Adrenal gland (tissue), 5 donors: ENCODE results near the gene GYPB.

Source experiments
- POLR2A ChIP-seq, 2 donors: fragments of 450-650 bp; IDR thresholded peaks; one replicate each; pipeline ENCODE4 v1.6.1; 2017; ENCODE audit warnings: antibody characterized with exemption in 2 of 2, mild to moderate bottlenecking in 2 of 2, moderate library complexity in 1 of 2
- TF ChIP-seq, protein P1 (sequence below), 6 experiments: fragments of 450-650 bp in 4 of 6; fragments of 200-600 bp in 2 of 6; sonication (generic) in 1 of 6; IDR thresholded peaks; 1 replicate in 5 of 6; 2 replicates in 1 of 6; pipeline versions ENCODE4 v1.5.1 to v1.8.0; 2016 to 2021; ENCODE audit warnings: antibody characterized with exemption in 6 of 6, mild to moderate bottlenecking in 2 of 6, moderate library complexity in 1 of 6
- donor health status: DM: no; HTN: no; CAD: no.

DNA sequence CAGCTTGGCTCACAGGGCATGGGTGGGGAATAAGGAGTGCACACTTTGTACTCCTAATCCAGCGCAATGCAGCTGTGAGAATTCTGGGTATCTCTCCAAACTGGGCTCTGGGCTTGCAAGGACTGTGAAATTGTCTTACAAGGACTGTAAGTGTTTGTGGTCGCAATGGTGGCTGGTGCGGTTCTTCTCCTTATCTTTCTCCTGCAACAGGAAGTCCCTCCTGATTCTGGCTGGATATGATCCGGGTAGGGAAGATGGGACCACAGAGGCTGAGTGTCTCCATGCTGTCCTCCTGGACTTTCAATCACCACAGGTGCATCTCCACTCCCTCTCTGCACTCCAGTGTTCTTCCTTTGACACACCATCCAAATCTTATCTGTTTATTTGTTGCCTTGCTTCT is 58.1 kb downstream of the GYPB start:
- TF ChIP-seq, protein P1, sequence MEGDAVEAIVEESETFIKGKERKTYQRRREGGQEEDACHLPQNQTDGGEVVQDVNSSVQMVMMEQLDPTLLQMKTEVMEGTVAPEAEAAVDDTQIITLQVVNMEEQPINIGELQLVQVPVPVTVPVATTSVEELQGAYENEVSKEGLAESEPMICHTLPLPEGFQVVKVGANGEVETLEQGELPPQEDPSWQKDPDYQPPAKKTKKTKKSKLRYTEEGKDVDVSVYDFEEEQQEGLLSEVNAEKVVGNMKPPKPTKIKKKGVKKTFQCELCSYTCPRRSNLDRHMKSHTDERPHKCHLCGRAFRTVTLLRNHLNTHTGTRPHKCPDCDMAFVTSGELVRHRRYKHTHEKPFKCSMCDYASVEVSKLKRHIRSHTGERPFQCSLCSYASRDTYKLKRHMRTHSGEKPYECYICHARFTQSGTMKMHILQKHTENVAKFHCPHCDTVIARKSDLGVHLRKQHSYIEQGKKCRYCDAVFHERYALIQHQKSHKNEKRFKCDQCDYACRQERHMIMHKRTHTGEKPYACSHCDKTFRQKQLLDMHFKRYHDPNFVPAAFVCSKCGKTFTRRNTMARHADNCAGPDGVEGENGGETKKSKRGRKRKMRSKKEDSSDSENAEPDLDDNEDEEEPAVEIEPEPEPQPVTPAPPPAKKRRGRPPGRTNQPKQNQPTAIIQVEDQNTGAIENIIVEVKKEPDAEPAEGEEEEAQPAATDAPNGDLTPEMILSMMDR (IDR thresholded peaks at IDR 0.05) = no peak
- TF ChIP-seq POLR2A (IDR thresholded peaks at IDR 0.05) = no peak
